GM19099 (cell line): ENCODE results near the gene KIAA0408.

Experiments
- POLR2A ChIP-seq: IDR thresholded peaks from 3 replicates; pipeline ENCODE4 v1.6.1; 2011; ENCODE audit warnings: low read depth; ENCODE audit not compliant: insufficient read length; ENCODE audit errors: extremely low read depth

Gene KIAA0408

GRCh38 chr6:127447780-127448179 lies 11.4 kb downstream of the KIAA0408 start:
- TF ChIP-seq POLR2A = no peak

- TF ChIP-seq POLR2A = no peak
These were observed 12.8 kb downstream of the KIAA0408 start for GRCh38 chr6:127446356-127446755.

DNA sequence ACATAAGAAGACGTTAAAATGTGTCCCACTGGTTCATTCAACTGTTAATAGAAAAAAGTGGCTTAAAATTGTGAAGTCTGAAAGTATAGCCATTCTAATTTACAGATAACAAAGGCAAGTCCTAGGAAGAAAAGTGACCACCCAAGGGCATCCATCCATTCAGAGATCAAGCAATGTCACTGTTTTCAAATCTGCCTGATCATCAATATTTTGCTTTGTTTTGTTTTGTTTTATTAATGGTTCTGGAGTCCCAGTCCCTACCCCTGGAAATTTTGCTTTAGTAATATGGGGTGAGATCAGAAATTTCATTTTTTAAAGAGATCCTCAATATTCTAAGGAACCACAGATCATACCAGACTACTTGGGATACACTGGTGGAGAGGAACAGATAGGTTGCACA lies 17.3 kb downstream of the KIAA0408 start:
- TF ChIP-seq POLR2A = no peak

DNA sequence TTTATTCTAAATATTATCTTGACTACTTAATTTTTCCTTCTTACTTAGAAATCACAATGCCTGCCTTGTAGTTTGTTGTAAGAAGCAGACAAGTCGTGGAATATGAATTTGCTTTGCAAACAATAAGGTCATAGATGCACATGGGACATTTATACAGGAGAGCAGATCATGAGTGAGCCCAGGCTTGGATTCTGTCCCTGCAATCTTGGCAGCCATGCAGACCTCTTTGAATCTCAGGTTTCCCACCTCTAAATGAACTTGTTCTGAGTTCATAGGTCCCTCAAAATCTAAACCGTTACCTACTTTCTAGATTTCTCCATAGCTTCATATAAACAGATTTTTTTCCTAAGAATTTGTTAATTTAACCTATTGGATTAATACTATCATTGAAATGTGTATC lies 19.5 kb downstream of the KIAA0408 start:
- no peak for TF ChIP-seq POLR2A

- TF ChIP-seq POLR2A = no peak
These were observed 22.5 kb downstream of the KIAA0408 start for GRCh38 chr6:127436578-127437110.

GRCh38 chr6:127435626-127436220 lies 23.5 kb downstream of the KIAA0408 start:
- no peak for TF ChIP-seq POLR2A

DNA sequence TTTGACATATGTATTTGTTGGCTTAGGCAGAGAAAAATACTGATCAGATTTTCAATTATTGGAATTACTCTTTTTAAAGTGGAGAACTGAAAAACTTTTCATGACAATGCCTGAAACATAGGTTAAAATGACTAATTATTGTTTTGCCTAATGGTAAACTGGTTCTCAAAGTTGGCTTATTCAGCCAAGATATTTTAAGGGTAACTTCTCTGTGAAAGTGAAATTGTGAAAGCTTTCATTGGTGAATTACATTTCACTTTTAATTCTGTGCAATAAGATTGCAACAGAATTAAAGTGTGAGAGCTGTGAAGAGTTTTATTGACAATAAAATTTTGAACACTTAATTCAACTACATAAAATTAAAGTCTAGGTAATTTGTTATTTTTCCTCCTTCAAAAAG lies 24.5 kb downstream of the KIAA0408 start:
- TF ChIP-seq POLR2A = no peak

DNA sequence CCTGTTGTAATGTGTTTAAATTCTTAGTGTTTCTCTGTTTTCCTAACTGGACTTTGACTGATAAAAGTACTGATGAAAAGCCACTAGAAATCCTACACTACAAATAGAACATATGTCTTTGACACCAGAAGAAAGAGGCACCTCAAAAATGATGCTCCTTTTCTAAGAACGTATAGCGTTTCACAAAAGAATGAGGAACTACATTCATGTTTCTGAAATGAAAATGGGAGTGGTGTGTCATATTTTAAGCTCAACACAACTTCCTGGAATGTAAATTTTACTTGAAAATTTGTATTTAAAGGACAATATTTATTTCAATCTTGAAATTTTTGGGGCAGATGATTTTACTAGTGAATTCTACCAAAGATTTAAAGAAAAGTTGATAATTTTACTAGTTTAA lies 35.3 kb downstream of the KIAA0408 start:
- TF ChIP-seq POLR2A = no peak

GRCh38 chr6:127420556-127420955 lies 38.6 kb downstream of the KIAA0408 start:
- TF ChIP-seq POLR2A = no peak

- no peak for TF ChIP-seq POLR2A
These were observed 44.1 kb downstream of the KIAA0408 start for GRCh38 chr6:127415096-127415495.
